Peyer's patch (tissue), 4 donors: ENCODE results near the gene LHX3. TPM values are rescaled to one million over a fixed set of nuclear protein-coding genes. Genes with fewer than 3 reads are reported as not detected.

Source experiments
- DNase-seq, 3 donors: peaks; one replicate each; pipeline ENCODE4 v3.0.0-alpha.2; 2017 to 2019
- H3K27ac ChIP-seq, 4 donors: fragments of 200-600 bp; sonication (generic); one replicate each; pipeline ENCODE4 v1.5.1; 2016 to 2019
- H3K27me3 ChIP-seq, 2 donors: fragments of 200-600 bp; sonication (generic); one replicate each; pipeline ENCODE4 v1.5.1; 2019
- H3K36me3 ChIP-seq, 3 donors: fragments of 200-600 bp; sonication (generic); one replicate each; pipeline ENCODE4 v1.5.1; 2016 to 2019
- H3K4me1 ChIP-seq, 4 donors: fragments of 200-600 bp; sonication (generic); one replicate each; pipeline ENCODE4 v1.5.1; 2016 to 2019
- H3K4me3 ChIP-seq, 4 donors: fragments of 200-600 bp; sonication (generic); 1 replicate in 3 of 4; 2 replicates in 1 of 4; pipeline ENCODE4 v1.5.1; 2016 to 2019; ENCODE audit warnings: mild to moderate bottlenecking in 1 of 4
- H3K9me3 ChIP-seq, 4 donors: fragments of 200-600 bp; sonication (generic); one replicate each; pipeline ENCODE4 v1.5.1; 2016 to 2019; ENCODE audit warnings: mild to moderate bottlenecking in 1 of 4
- POLR2A ChIP-seq, 2 donors: fragments of 450-650 bp; IDR thresholded peaks; one replicate each; pipeline ENCODE4 v1.5.1; 2017; ENCODE audit warnings: antibody characterized with exemption in 2 of 2, mild to moderate bottlenecking in 2 of 2, moderate library complexity in 2 of 2
- total RNA-seq, 4 donors: library from RNA; depleted of rRNA; stranded (reverse); fragments of >200 nt; gene quantifications; one replicate each; pipeline ENCODE4 v1.1.0, GENCODE V29; 2016
- TF ChIP-seq, protein P1 (sequence below), 6 experiments: fragments of 450-650 bp in 4 of 6; fragments of 200-600 bp in 2 of 6; sonication (generic) in 1 of 6; IDR thresholded peaks; one replicate each; pipeline ENCODE4 v1.5.1; 2017 to 2019; ENCODE audit warnings: antibody characterized with exemption in 6 of 6, mild to moderate bottlenecking in 3 of 6, moderate library complexity in 1 of 6

The LHX3 gene
- total RNA-seq, 4 donors from 2014 or later = not detected

DNA sequence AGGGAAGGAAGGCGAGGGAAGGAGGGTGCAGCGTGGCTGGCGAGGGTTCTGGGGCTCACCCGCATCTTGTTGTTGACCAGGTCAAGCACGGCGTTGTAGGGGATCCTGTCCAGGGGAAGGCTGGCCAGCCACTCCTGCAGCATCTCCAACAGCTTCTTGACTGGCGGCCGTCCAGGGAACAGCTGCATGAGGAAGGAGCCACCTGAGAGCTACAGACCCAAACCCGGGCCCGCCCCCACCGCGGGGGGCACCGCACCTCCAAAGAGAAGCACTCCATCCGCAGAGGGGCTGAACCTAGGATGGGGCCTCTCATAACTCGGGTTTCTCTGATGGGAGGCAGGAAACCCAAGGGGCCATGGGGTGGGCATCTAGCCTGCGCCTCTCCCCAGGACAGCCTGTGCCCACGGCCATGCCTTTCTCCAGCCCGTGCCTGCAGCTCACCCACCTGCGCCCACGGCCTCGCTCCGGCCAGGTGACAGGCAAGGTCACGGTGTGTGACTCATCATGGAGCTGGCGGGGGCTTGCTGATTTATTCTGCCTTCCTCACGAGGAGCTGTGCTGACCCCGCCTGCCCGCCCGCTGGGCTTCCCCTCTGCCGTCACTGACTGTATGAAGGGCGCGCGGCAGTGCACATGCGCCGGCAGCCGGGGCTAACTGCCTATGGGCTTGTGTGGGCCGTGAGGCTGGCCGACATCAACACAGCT, 11.8 kb upstream of the LHX3 start:
- H3K27ac ChIP-seq = no peak overlapping the region
- no peak overlapping the region for H3K4me3 ChIP-seq
- peaks cover 0 to 57% (median 0%) of the 10 kb centered on the region in 3 donors for H3K36me3 ChIP-seq
- H3K9me3 ChIP-seq = no peaks in the 10 kb centered on the region
- no peaks in the 10 kb centered on the region for H3K27me3 ChIP-seq
- no peak for DNase-seq
- TF ChIP-seq POLR2A (IDR thresholded peaks at IDR 0.05) = no peak
- TF ChIP-seq, protein P1, sequence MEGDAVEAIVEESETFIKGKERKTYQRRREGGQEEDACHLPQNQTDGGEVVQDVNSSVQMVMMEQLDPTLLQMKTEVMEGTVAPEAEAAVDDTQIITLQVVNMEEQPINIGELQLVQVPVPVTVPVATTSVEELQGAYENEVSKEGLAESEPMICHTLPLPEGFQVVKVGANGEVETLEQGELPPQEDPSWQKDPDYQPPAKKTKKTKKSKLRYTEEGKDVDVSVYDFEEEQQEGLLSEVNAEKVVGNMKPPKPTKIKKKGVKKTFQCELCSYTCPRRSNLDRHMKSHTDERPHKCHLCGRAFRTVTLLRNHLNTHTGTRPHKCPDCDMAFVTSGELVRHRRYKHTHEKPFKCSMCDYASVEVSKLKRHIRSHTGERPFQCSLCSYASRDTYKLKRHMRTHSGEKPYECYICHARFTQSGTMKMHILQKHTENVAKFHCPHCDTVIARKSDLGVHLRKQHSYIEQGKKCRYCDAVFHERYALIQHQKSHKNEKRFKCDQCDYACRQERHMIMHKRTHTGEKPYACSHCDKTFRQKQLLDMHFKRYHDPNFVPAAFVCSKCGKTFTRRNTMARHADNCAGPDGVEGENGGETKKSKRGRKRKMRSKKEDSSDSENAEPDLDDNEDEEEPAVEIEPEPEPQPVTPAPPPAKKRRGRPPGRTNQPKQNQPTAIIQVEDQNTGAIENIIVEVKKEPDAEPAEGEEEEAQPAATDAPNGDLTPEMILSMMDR (IDR thresholded peaks at IDR 0.05) = no peak
- no peaks in the 10 kb centered on the region for H3K4me1 ChIP-seq

DNA sequence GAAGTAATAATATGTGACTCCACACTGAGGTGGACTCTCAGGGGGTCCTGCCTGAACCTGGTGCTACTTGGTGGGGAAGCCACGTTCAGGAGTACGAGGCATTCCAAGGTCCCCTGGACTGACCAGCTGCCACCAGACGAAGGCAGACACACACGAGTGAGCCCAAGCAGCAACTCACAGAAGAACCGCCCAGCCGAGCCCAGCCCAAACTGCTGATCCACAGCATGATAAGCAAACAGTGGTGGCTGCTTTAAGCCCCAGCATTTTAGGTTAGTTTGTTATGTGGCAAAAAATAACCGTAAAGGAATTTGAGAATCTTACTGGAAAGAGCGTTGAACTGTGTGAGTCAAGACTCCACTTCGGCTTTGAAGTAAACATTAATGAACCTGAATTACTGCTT, 8.8 kb upstream of the LHX3 start:
- H3K4me1 ChIP-seq = no peaks in the 10 kb centered on the region
- no peaks in the 10 kb centered on the region for H3K27me3 ChIP-seq
- H3K4me3 ChIP-seq = no peak overlapping the region
- DNase-seq = no peak
- TF ChIP-seq POLR2A (IDR thresholded peaks at IDR 0.05) = no peak
- TF ChIP-seq, protein P1 (IDR thresholded peaks at IDR 0.05) = no peak
- H3K27ac ChIP-seq = no peak overlapping the region
- H3K9me3 ChIP-seq = no peaks in the 10 kb centered on the region
- H3K36me3 ChIP-seq = peaks cover 0 to 70% (median 0%) of the 10 kb centered on the region in 3 donors

DNA sequence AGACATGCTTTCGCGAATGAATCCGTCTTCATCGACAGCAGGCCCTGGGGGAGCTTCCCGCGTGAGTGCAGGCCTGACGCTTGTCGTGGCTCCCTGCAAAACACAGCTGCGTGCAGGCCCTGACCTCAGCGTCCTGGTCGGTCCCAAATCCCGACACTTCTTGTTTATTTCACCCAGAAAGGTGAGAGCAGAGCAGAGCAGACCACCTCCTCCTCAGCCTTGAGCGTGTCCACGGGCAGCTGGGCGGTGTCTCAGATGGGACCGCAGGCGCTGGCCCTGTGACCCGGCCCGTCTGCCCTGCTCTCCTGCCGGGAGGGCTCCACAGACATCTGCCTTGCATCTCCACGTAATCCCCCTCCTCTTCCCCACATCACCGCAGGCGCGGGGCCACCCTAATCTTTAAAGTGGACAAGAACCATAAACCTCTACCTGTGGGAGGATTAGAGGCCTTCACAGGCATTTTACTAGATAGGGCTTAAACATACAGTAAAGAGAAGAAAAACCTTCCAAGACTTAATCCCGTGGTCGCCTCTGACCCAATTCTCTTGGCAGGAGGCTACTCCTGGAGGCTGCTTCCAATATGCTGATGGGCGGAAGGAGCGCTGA, 7.5 kb upstream of the LHX3 start:
- no peak for DNase-seq
- Histone ChIP-seq H3K4me3 (no peak overlapping the region), H3K27ac (no peak overlapping the region), H3K4me1 (no peaks in the 10 kb centered on the region), H3K9me3 (no peaks in the 10 kb centered on the region), H3K36me3 (peaks cover 0 to 60% (median 0%) of the 10 kb centered on the region in 3 donors), H3K27me3 (no peaks in the 10 kb centered on the region)
- TF ChIP-seq, protein P1 (IDR thresholded peaks at IDR 0.05) = no peak
- TF ChIP-seq POLR2A (IDR thresholded peaks at IDR 0.05) = no peak

DNA sequence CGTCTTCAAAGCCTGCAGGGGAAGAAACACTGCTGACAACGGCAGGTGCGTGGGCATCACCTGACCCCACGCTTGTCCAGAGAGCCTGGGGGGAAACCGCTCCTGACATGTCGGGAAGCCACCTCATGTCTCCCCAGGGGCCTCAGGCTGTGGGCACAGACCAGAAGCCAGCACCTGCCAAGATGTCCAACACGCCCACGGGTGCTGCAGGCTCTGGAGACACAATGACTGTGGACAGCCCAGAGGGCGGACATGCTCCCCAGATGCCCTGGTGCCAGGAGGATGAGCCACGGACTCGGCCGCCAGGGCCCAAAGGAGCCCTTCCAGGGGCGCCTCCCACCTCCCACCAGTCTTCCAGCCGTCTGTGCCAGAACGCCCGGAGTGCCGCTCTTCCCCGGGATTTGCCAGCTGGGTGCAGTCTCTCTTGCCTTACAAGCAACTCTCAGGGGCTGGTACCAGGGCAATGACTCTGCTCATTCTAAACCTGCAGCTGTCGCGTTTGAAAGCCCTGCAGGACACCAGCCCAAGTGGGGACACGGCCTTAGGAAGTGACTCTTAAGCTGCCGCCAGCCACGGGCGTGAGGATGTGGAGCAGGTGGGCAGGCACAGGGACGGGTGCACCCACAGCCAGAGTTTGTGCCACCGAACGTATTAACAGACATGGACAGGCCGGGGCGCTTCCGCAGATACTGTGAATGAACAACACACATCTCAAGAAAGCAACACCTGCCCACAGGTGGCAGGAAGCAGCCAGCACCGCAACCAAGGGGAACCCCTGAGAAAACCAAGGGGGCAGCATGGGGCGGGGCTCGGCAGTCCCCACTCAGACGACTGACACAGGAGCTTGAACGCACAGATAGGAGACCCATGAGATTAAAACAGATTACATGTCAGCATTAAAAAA, 6.8 kb upstream of the LHX3 start:
- H3K36me3 ChIP-seq = peaks cover 0 to 52% (median 0%) of the 10 kb centered on the region in 3 donors
- H3K27ac ChIP-seq = no peak overlapping the region
- no peaks in the 10 kb centered on the region for H3K27me3 ChIP-seq
- H3K9me3 ChIP-seq = no peaks in the 10 kb centered on the region
- TF ChIP-seq, protein P1 (IDR thresholded peaks at IDR 0.05) = no peak
- no peak for TF ChIP-seq POLR2A (IDR thresholded peaks at IDR 0.05)
- H3K4me3 ChIP-seq = no peak overlapping the region
- H3K4me1 ChIP-seq = no peaks in the 10 kb centered on the region
- no peak for DNase-seq

DNA sequence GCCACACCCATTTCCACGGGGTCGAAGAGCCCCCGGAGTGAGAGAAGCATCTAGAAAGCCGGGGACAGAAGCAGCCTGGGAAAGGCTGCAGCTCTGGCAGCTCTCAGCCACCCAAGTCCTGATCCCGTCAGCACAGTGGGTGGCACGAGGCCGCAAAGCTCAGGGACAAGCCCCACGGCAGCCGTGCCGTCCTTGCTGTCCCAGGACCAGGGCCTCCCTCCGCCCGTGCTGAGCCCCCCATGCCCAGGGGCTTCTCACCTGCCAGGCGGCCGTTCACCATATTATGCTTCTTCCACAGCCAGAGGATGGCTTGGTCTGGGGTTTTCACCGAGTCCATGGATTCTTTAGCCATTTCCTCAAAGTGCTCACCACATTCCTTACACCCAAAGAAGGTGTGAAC, 6.1 kb upstream of the LHX3 start:
- Histone ChIP-seq H3K4me3 (no peak overlapping the region), H3K9me3 (no peaks in the 10 kb centered on the region), H3K27ac (no peak overlapping the region), H3K4me1 (no peaks in the 10 kb centered on the region), H3K36me3 (peaks cover 0 to 45% (median 0%) of the 10 kb centered on the region in 3 donors), H3K27me3 (no peaks in the 10 kb centered on the region)
- no peak for DNase-seq
- TF ChIP-seq, protein P1 (IDR thresholded peaks at IDR 0.05) = no peak
- TF ChIP-seq POLR2A (IDR thresholded peaks at IDR 0.05) = no peak
